GM18520 (cell line): ENCODE data around the gene PRRT3.
"Not testable (repeated sequence)": the region's sequence is repeated elsewhere in the genome, so short reads cannot be mapped to it uniquely, and the experiment has no call there.

Experiments used
- ATAC-seq: cut with Tn5 transposase; IDR thresholded peaks from one replicate; pipeline ENCODE4 v1.9.1; 2021; ENCODE audit not compliant: unreplicated experiment

Gene PRRT3

GRCh38 chr3:9918261-9919038, 33.8 kb downstream of the PRRT3 start:
- ATAC-seq = no peak

- no peak for ATAC-seq
Observed at GRCh38 chr3:9917820-9918219, 34.4 kb downstream of the PRRT3 start.

GRCh38 chr3:9916734-9917680, 35.2 kb downstream of the PRRT3 start, which contains the start of gene IL17RC:
TSS of gene IL17RC (plus strand) at chr3:9917098. CDS start at chr3:9917316, 218 bp downstream.
- ATAC-seq = no peak

- ATAC-seq = no peak
Observed at GRCh38 chr3:9916346-9916733, 35.9 kb downstream of the PRRT3 start.

- ATAC-seq = no peak
Observed at GRCh38 chr3:9915254-9916141, 36.7 kb downstream of the PRRT3 start.

GRCh38 chr3:9914559-9915253, 37.5 kb downstream of the PRRT3 start:
- ATAC-seq = no peak

GRCh38 chr3:9914011-9914410, 38.2 kb downstream of the PRRT3 start:
- no peak for ATAC-seq

- no peak for ATAC-seq
Observed at GRCh38 chr3:9913601-9914000, 38.6 kb downstream of the PRRT3 start.

GRCh38 chr3:9912294-9912935, 39.8 kb downstream of the PRRT3 start:
- ATAC-seq = no peak

- ATAC-seq = no peak
Observed at GRCh38 chr3:9911863-9912262, 40.3 kb downstream of the PRRT3 start.

- ATAC-seq = no peak
Observed at GRCh38 chr3:9909221-9910013, 42.8 kb downstream of the PRRT3 start.

- ATAC-seq = no peak
Observed at GRCh38 chr3:9908286-9908685, 43.9 kb downstream of the PRRT3 start.

- no peak for ATAC-seq
Observed at GRCh38 chr3:9906480-9906879, 45.7 kb downstream of the PRRT3 start.

GRCh38 chr3:9903904-9904303, 48.3 kb downstream of the PRRT3 start:
- ATAC-seq = no peak

GRCh38 chr3:9903238-9903624, 49.0 kb downstream of the PRRT3 start:
- ATAC-seq = no peak

GRCh38 chr3:9902372-9903237, 49.6 kb downstream of the PRRT3 start, which contains the start of gene IL17RE:
TSS of gene IL17RE (plus strand) at chr3:9902848. CDS start at chr3:9902933, 85 bp downstream.
- no peak for ATAC-seq

- ATAC-seq = no peak
Observed at GRCh38 chr3:9901967-9902366, 50.2 kb downstream of the PRRT3 start.

GRCh38 chr3:9900965-9901415, 51.2 kb downstream of the PRRT3 start:
- ATAC-seq = not testable (repeated sequence)
